ENCODE results near the gene BUD31.

DNA sequence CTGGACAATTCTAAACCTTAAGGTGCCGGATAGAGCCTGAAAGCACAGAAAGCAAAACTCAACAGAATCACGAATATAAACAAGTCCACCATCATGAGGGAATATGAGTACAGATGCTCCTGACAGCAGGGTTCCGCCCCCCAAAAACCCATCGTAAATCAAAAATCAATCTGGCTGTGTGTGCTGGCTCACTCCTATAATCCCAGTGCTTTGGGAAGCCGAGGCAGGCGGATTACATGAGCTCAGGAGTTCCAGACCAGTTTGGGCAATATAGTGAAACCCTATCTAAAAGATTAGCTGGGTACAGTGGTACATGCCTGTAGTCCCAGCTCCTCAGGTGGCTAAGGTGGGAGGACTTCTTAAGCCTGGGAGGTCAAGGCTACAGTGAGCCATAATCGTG lies 12.2 kb downstream of the BUD31 start:
- TF ChIP-seq, protein P1, sequence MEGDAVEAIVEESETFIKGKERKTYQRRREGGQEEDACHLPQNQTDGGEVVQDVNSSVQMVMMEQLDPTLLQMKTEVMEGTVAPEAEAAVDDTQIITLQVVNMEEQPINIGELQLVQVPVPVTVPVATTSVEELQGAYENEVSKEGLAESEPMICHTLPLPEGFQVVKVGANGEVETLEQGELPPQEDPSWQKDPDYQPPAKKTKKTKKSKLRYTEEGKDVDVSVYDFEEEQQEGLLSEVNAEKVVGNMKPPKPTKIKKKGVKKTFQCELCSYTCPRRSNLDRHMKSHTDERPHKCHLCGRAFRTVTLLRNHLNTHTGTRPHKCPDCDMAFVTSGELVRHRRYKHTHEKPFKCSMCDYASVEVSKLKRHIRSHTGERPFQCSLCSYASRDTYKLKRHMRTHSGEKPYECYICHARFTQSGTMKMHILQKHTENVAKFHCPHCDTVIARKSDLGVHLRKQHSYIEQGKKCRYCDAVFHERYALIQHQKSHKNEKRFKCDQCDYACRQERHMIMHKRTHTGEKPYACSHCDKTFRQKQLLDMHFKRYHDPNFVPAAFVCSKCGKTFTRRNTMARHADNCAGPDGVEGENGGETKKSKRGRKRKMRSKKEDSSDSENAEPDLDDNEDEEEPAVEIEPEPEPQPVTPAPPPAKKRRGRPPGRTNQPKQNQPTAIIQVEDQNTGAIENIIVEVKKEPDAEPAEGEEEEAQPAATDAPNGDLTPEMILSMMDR (IDR thresholded peaks at IDR 0.05), result no peak
- no peak for TF ChIP-seq POLR2A (IDR thresholded peaks at IDR 0.05)
